ENCODE results near the gene PHB1. TPM values are rescaled to one million over a fixed set of nuclear protein-coding genes. Genes with fewer than 3 reads are reported as not detected.

The PHB1 gene
- total RNA-seq, 2 donors from 2014 or later: 203 to 215 TPM

DNA sequence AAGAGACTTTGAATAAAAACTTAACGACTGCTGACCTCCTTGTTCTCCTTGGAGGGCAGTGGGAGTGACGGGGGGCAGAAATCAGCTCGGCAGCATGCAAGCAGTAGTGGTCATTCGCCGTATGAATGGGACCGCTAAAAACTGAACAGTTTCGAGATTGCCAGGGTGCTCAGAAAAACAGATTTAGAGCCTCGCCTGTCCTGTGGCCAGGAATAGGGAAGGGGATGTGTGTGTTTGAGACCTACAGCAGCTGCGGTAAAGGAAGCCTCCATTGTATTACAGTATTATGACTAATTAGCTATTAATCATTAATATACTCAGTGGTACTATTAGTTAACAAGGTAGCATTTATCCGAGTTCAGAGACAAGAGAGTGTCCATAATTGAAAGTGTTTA lies 52.0 kb downstream of the PHB1 start:
- ATAC-seq (no peak), DNase-seq (no peak)
- intact Hi-C loops (cut with DNase I): loop anchor here in 1 of 2 donors (5.0 kb wide), 1 partner anchor 45 kb away; no protein-coding TSS in a partner anchor

DNA sequence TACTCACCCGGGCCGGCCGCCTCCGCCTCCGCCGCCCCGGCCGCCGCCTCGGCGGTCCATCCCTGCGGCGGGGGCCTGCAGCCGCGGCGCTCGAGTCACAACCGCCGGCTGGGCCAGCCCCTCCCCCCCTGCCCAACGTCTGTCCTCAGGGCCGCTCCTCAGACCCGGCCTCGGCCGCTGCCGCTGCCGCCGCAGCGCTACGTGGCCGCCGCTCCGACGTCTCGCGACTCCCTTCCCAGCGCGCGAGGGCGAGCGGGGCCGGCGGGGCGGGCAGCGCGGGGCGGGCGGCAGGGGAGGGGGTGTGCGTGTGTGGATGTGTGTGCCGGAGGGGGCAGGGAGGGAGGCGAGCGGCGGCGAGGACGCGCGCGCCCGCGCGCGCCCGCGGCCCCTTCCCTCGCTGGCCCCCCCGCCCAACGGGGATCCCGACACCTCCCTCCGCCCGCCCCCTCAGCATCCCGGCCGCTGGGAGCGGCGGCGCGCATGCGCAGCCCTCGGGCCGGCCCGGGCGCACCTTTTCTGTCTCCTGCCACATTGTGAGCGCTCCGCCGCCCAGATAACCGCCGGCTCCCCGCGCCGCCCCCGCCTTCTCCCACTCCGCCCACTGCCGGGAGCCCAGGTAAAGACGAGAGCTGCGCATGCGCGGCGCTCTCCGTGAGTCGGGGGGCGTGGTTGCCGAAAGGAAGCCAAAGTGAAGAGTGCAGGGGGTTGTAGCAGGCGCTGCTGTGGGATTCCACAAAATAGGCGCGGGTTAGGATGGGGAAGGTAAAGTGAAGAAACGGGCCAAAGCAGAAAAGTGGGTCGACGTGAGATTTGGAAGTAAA lies 52.6 kb downstream of the PHB1 start, which contains the start of gene ZNF652:
Gene ZNF652 (minus strand): TSS at position 349 of the 821 bp plus-strand sequence. CDS start 44,525 bp downstream, outside the sequence.
- ATAC-seq (peak; percentile 94), DNase-seq (peak; percentile 90)
- intact Hi-C loops (cut with DNase I): loop anchor here in 1 of 2 donors (5.0 kb wide), 1 partner anchor 45 kb away; no protein-coding TSS in a partner anchor

- DNase-seq: peak; percentile 53
- intact Hi-C loops (cut with DNase I): loop anchor here in 1 of 2 donors (5.0 kb wide), 1 partner anchor 44 kb away; no protein-coding TSS in a partner anchor
- peak; percentile 56 to 58 for ATAC-seq
These were observed 53.4 kb downstream of the PHB1 start for GRCh38 chr17:49361129-49361901.

- no peak for DNase-seq
- intact Hi-C loops (cut with DNase I): loop anchor here in 1 of 2 donors (5.0 kb wide), 1 partner anchor 43 kb away; no protein-coding TSS in a partner anchor
- ATAC-seq: no peak
These were observed 53.9 kb downstream of the PHB1 start for GRCh38 chr17:49360796-49361128.

DNA sequence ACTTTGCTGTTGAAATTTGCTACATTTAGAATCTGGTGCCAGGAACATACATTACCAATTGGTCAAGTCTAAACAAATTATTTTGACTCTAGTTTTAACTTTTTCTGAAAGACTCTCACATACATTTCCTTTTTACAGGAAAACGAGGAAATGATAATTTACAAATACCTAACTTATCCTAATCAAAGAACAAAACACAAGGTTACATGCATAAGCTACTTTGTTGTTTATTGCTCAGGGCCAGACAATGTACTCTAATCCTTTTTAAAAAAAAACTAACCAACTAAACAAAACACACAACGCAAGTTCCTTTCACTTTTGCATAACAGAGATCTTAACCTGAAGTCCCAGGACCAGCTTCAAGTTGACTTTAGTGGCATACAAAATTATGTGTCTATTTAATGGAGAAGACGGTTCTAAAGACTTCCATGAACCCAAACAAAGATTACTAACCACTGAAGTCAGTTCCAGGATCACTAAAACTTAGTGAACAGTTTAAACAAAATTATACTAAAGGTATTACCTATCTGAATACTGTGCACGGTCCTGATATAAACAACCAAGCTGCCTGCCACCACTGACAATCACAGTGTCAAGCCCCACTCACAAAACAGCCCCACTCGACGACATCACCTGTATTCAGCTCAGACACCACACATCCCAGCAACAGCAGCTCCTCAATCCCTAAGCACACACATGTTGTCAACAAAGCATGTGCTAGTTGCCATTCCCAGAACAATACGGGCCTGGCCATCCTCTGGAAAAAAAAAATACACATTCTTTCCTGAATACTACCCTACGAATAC lies 54.5 kb downstream of the PHB1 start:
- no peak for ATAC-seq
- DNase-seq: no peak
- intact Hi-C loops (cut with DNase I): loop anchor here in 1 of 2 donors (5.0 kb wide), 1 partner anchor 43 kb away; no protein-coding TSS in a partner anchor

- DNase-seq (no peak), ATAC-seq (no peak)
- intact Hi-C loops (cut with DNase I): no loop called here
These were observed 55.9 kb downstream of the PHB1 start for GRCh38 chr17:49358641-49359247.

- no peak for ATAC-seq
- intact Hi-C loops (cut with DNase I): no loop called here
- no peak for DNase-seq
These were observed 57.2 kb downstream of the PHB1 start for GRCh38 chr17:49357516-49357915.

- intact Hi-C loops (cut with DNase I): no loop called here
- DNase-seq: no peak
- ATAC-seq: no peak
These were observed 58.4 kb downstream of the PHB1 start for GRCh38 chr17:49356320-49356719.

Other genes with a start within 250 kb of the PHB1 start
- 1 to 10 TPM; 1.9 to 2.2 TPM for gene GNGT2, start 204.3 kb downstream of the PHB1 start, total RNA-seq
- gene ABI3, start 204.2 kb downstream of the PHB1 start, total RNA-seq: 10 to 100 TPM in 1 of 2 donors, 1 to 10 TPM in 1; 5.7 to 12.5 TPM
- under 1 TPM; 0.31 to 0.41 TPM for gene PHOSPHO1, start 184.1 kb downstream of the PHB1 start, total RNA-seq
- 10 to 100 TPM; 23.4 to 25.2 TPM for gene ZNF652, start 52.6 kb downstream of the PHB1 start, total RNA-seq
- 10 to 100 TPM; 13.7 to 31.1 TPM for gene NGFR, start 80.4 kb upstream of the PHB1 start, total RNA-seq
- gene NXPH3, start 161.0 kb upstream of the PHB1 start, total RNA-seq: 1 to 10 TPM; 3.6 to 6.5 TPM